AG04449 (cell line): ENCODE data around the gene UBE3B.
"Not testable (repeated sequence)": the region's sequence is repeated elsewhere in the genome, so short reads cannot be mapped to it uniquely, and the experiment has no call there.

Experiments used
- CTCF ChIA-PET: fragments of 350-600 bp; formaldehyde crosslinking; extraction: SDS; loops from one replicate; lab custom pipeline; 2021; ENCODE audit warnings: antibody characterized with exemption; lab: Yijun Ruan, JAX
- POLR2A ChIA-PET: fragments of 400-600, 350-600 bp; formaldehyde crosslinking; extraction: SDS; loops from one replicate; lab custom pipeline; 2020; ENCODE audit warnings: antibody characterized with exemption, inconsistent platforms; lab: Yijun Ruan, JAX
- DNase-seq: peaks from one replicate; pipeline ENCODE4 v3.0.0-alpha.2; 2010; ENCODE audit warnings: low read depth, low spot score
- H3K4me3 ChIP-seq: 2 replicates; pipeline ENCODE4 v1.5.1; 2011; ENCODE audit warnings: low read depth, mild to moderate bottlenecking, control low read depth, low read length
- TF ChIP-seq, protein P1 (sequence below): IDR thresholded peaks from one replicate; pipeline ENCODE4 v1.5.1; 2011; ENCODE audit warnings: mild to moderate bottlenecking, moderate library complexity, low read length, control low read depth, inconsistent platforms; ENCODE audit not compliant: insufficient read depth; ENCODE audit errors: missing control alignments

Gene UBE3B

DNA sequence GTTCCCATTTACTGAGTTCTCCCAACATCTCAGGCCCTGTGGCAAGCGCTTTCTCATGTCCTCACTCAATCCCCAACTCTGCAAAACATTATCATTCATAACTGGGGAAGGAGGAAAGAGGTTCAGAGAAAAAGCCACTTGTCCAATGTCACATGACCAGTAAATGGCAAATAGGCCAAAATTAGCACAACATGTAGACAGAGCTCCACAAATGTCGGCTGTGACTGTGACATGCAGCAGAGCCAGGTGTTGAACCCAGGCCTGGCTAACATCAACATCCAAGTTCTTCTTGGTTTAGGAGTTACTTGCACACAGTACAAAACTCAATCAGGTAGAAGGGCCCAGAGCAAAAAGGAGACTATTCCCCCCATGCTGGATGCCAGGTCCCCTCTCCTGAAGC, 11.1 kb upstream of the UBE3B start:
- TF ChIP-seq, protein P1, sequence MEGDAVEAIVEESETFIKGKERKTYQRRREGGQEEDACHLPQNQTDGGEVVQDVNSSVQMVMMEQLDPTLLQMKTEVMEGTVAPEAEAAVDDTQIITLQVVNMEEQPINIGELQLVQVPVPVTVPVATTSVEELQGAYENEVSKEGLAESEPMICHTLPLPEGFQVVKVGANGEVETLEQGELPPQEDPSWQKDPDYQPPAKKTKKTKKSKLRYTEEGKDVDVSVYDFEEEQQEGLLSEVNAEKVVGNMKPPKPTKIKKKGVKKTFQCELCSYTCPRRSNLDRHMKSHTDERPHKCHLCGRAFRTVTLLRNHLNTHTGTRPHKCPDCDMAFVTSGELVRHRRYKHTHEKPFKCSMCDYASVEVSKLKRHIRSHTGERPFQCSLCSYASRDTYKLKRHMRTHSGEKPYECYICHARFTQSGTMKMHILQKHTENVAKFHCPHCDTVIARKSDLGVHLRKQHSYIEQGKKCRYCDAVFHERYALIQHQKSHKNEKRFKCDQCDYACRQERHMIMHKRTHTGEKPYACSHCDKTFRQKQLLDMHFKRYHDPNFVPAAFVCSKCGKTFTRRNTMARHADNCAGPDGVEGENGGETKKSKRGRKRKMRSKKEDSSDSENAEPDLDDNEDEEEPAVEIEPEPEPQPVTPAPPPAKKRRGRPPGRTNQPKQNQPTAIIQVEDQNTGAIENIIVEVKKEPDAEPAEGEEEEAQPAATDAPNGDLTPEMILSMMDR, result no peak
- H3K4me3 ChIP-seq, result no peak overlapping the region
- ChIA-PET CTCF (interaction anchor here (1.1 to 2.2 kb wide), 6 partner anchors 9 to 434 kb away, joined by 3 to 6 read pairs (median 4); no protein-coding TSS in a partner anchor), POLR2A (no interaction called here)
- no peak for DNase-seq

DNA sequence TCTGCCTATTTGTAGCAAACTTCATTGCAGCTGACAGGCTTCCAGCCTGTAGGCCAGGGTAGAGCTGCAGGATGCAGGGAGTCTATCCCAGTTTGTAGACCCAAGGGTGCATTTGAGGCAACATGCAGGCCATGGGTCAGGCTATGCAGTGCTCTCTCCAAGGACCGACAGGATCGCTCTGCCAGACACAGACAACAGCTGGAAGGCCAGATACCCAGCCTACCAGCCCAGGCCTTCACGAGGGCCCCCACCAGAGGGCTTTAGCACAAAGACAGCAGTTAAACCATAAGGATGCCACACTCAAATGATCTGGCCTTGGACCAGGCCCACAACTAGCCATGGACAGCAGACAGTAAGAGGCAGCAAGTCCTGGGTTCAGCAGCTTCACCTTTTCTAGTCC, 10.6 kb upstream of the UBE3B start:
- H3K4me3 ChIP-seq, result no peak overlapping the region
- POLR2A ChIA-PET, result interaction anchor here (0.9 kb wide), 1 partner anchor 22 kb away, joined by 3 read pairs; no protein-coding TSS in a partner anchor
- DNase-seq, result no peak
- TF ChIP-seq, protein P1, result no peak
- CTCF ChIA-PET, result interaction anchor here (1.1 to 2.1 kb wide), 6 partner anchors 9 to 434 kb away, joined by 3 to 9 read pairs (median 4); no protein-coding TSS in a partner anchor

DNA sequence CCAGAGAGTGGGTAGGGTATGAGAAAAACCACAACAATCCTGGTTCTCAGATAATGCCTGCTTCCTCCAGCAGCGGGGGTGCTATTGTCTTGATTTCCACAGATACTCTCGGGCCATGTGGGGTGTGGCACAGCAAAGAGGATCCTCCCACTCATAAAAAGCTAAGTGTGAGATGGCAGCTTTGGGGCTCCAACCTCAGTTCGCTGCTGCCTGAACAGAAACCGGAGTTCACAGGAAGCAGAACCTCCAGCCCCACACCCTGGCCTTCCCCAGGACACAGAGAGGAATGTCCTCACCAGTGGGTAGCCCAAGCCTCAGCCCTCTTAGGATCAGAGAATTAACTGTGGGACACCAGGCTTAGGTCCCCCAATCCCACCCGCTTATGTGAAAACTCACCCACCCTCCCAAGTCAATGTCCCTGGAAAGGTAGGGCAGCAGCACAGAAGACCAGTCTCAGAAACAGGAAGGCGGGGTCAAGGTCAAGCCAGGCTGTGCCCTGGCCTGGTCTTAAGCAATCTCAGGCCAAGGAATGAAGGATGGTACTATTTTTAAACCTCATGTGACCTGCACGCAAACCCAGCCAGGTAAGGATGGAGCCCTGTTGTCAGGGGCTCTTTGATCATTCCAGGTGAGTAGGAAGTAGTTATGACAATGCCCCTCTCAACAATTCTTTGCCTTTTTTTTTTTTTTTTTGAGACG, 9.3 kb upstream of the UBE3B start:
- ChIA-PET POLR2A (interaction anchor here (0.6 to 0.9 kb wide), 2 partner anchors 9 to 23 kb away, joined by 3 read pairs; no protein-coding TSS in a partner anchor), CTCF (interaction anchor here (1.2 to 10.7 kb wide), 6 partner anchors 10 to 40 kb away, joined by 3 to 199 read pairs (median 4); no protein-coding TSS in a partner anchor)
- no peak overlapping the region for H3K4me3 ChIP-seq
- no peak for DNase-seq
- TF ChIP-seq, protein P1, result no peak

GRCh38 chr12:109469517-109469916, 7.9 kb upstream of the UBE3B start:
- CTCF ChIA-PET, result interaction anchor here (1.1 to 10.7 kb wide), 4 partner anchors 23 to 128 kb away, joined by 3 to 199 read pairs (median 3); no protein-coding TSS in a partner anchor
- no peak overlapping the region for H3K4me3 ChIP-seq
- TF ChIP-seq, protein P1, result no peak
- POLR2A ChIA-PET, result no interaction called here
- no peak for DNase-seq

DNA sequence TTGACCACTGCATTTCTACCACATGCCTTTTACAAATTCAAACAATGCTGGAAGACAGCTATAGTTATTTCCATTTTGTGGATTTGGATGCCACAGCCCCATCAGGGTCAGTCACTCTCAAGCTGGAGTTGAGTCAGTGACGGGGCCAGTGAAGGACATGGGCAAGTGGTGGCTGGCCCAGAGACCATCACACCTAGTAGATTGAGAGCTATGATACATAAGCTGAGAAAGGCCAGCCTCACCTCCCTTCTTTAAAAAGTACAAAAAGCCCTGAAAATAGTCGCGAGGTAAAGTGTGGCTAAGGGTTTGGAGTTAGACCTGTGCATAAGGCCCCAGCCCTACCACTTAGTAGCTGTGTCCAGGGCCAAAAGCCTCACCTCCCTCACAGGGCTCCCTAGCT, 4.4 kb upstream of the UBE3B start:
- CTCF ChIA-PET, result interaction anchor here (0.7 to 10.7 kb wide), 4 partner anchors 10 to 42 kb away, joined by 3 to 199 read pairs (median 4); no protein-coding TSS in a partner anchor
- TF ChIP-seq, protein P1, result no peak
- POLR2A ChIA-PET, result interaction anchor here (3.9 kb wide), 1 partner anchor 11 kb away, joined by 32 read pairs; no protein-coding TSS in a partner anchor

DNA sequence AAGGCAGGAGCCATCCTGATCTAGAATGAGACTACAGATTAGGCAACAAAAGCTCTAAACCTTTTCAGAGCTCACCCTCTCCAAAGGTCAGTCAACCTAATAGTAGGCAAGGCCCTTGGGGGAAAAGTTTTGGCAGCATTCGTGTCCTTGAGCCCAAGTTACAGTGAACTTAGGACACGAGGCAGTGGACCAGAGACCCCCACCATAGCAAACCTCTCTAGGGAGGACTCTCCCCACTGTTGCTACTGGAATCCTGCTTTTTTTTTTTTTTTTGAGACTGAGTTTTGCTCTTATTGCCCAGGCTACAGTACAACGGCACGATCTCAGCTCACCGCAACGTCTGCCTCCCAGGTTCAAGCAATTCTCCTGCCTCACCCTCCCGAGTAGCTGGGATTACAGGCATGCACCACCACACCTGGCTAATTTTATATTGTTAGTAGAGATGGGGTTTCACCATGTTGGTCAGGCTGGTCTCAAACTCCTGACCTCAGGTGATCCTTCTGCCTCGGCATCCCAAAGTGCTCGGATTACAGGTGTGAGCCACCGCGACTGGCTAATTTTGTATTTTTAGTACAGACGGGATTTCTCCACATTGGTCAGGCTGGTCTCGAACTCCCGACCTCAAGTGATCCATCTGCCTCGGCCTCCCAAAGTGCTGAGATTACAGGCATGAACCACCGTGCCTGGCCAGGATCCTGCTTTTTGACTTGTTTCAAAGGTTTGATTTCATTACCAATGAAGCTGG, 3.7 kb upstream of the UBE3B start:
- POLR2A ChIA-PET, result interaction anchor here (0.6 to 3.9 kb wide), 2 partner anchors 12 to 44 kb away, joined by 5 to 32 read pairs; no protein-coding TSS in a partner anchor

More for the DNA sequence above, 4.4 kb upstream of the UBE3B start:
- DNase-seq, result no peak
- H3K4me3 ChIP-seq, result no peak overlapping the region

More for the DNA sequence above, 3.7 kb upstream of the UBE3B start:
- not testable (repeated sequence) for DNase-seq, H3K4me3 ChIP-seq
- CTCF ChIA-PET, result interaction anchor here (0.7 to 10.7 kb wide), 6 partner anchors 10 to 45 kb away, joined by 3 to 199 read pairs (median 4); no protein-coding TSS in a partner anchor
